MG63 (cell line): ENCODE data around the gene PDZRN4. TPM values are rescaled to one million over a fixed set of nuclear protein-coding genes. Genes with fewer than 3 reads are reported as not detected.

ENCODE experiments used
- DNase-seq: peaks from one replicate; pipeline ENCODE4 v3.0.0-alpha.2; 2020
- H3K27me3 ChIP-seq: fragments of 250-450 bp; sonication (Bioruptor Pico); 2 replicates; pipeline ENCODE4 v1.5.1; 2020; ENCODE audit warnings: mild to moderate bottlenecking, moderate library complexity
- H3K36me3 ChIP-seq: fragments of 250-450 bp; sonication (Bioruptor Pico); 2 replicates; pipeline ENCODE4 v1.5.1; 2020; ENCODE audit warnings: mild to moderate bottlenecking, moderate library complexity
- H3K4me3 ChIP-seq: fragments of 250-450 bp; sonication (Bioruptor Pico); 2 replicates; pipeline ENCODE4 v1.5.1; 2020; ENCODE audit warnings: mild to moderate bottlenecking, moderate library complexity
- H3K9me3 ChIP-seq: fragments of 250-450 bp; sonication (Bioruptor Pico); 2 replicates; pipeline ENCODE4 v1.5.1; 2020; ENCODE audit warnings: mild to moderate bottlenecking, moderate library complexity
- total RNA-seq: library from RNA; depleted of rRNA; stranded (reverse); fragments of >200 nt; shearing (Covaris generic); gene quantifications from 2 replicates; pipeline ENCODE4 v1.2.3, GENCODE V29; 2014; ENCODE audit warnings: low replicate concordance

Gene PDZRN4
- total RNA-seq, 1 experiment from 2014 or later = not detected

DNA sequence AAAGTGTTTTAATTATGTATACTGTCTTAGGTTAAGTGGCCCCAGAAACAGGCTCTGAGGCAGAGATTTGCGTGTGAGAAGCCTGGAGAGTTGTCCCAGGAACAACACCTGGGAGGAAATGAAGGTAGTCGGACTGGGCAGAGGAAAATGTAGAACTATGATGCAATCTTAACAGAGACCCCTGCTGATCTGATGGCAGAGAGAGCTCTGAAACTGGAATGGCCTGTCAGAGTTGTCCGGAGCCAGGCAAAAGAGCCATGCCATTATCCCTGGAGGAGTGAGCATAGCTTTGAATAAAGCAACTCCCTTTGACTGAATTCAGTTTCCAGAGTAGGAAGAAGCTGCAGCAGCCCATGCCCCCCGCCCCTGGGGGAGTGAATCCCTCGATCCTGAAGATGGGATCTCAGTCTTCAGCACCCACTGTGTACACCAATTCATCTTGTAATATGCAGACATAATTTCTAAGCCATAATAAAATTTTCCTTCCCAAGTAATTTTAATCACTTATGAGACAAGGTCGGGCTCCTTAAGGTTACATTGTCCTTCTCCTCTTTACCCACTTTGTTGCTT lies 264.8 kb downstream of the PDZRN4 start:
- no peak overlapping the region for H3K4me3 ChIP-seq
- DNase-seq = no peak
- no peaks in the 10 kb centered on the region for H3K36me3 ChIP-seq
- H3K27me3 ChIP-seq = no peaks in the 10 kb centered on the region
- H3K9me3 ChIP-seq = no peaks in the 10 kb centered on the region

GRCh38 chr12:41453409-41453808 lies 265.3 kb downstream of the PDZRN4 start:
- Histone ChIP-seq H3K27me3 (no peaks in the 10 kb centered on the region), H3K36me3 (no peaks in the 10 kb centered on the region), H3K9me3 (no peaks in the 10 kb centered on the region), H3K4me3 (no peak overlapping the region)
- DNase-seq = no peak

GRCh38 chr12:41459111-41459905 lies 271.2 kb downstream of the PDZRN4 start:
- Histone ChIP-seq H3K4me3 (no peak overlapping the region), H3K27me3 (no peaks in the 10 kb centered on the region), H3K36me3 (no peaks in the 10 kb centered on the region), H3K9me3 (no peaks in the 10 kb centered on the region)
- no peak for DNase-seq

GRCh38 chr12:41459906-41460214 lies 271.7 kb downstream of the PDZRN4 start:
- Histone ChIP-seq H3K27me3 (no peaks in the 10 kb centered on the region), H3K36me3 (no peaks in the 10 kb centered on the region), H3K4me3 (no peak overlapping the region), H3K9me3 (no peaks in the 10 kb centered on the region)
- DNase-seq = no peak

DNA sequence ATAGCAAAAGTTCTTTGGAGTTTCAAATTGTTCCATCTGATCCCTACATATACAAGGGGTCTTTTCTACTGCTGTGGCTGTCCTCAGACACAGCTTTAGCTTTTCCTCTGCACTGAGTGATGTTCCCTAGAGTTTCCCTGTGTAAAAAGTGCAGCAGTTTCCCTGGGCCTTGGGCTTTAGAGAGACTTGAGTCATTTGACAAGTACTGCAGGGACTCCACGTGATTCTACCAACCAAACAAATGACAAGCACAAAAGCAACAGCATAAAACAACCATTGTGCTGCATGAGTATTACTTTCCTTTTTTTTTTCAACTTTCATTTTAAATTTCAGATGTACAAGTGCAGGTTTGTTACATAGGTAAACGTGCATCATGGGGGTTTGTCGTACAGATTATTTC lies 272.8 kb downstream of the PDZRN4 start:
- no peaks in the 10 kb centered on the region for H3K36me3 ChIP-seq
- no peaks in the 10 kb centered on the region for H3K27me3 ChIP-seq
- no peak for DNase-seq
- H3K4me3 ChIP-seq = no peak overlapping the region
- H3K9me3 ChIP-seq = no peaks in the 10 kb centered on the region

GRCh38 chr12:41462312-41462711 lies 274.2 kb downstream of the PDZRN4 start:
- no peaks in the 10 kb centered on the region for H3K27me3 ChIP-seq

GRCh38 chr12:41465526-41465925 lies 277.4 kb downstream of the PDZRN4 start:
- Histone ChIP-seq H3K9me3 (no peaks in the 10 kb centered on the region), H3K27me3 (no peaks in the 10 kb centered on the region), H3K36me3 (no peaks in the 10 kb centered on the region), H3K4me3 (no peak overlapping the region)
- peak; percentile 2 for DNase-seq

More at GRCh38 chr12:41462312-41462711, 274.2 kb downstream of the PDZRN4 start:
- H3K9me3 ChIP-seq = no peaks in the 10 kb centered on the region
- H3K4me3 ChIP-seq = no peak overlapping the region
- no peaks in the 10 kb centered on the region for H3K36me3 ChIP-seq
- DNase-seq = no peak

DNA sequence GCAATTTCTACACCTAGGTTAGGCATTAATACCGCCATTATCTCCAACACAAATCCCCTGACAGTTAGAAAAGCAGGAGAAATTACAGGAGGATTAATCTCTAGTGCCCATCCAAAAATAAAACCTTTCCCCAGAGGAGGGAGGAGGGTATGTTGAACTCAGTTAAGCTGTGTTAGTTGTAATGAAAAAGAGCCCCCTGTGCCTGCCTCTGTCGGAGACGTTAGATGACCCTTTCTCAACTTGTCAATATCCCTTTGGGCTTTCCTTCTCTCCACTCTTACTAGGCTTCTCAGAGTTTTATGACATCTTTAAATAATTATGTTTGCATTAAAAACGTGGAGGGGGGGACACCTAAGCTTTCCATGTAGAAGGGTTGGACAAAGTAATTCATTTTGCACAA lies 278.2 kb downstream of the PDZRN4 start:
- no peak for DNase-seq
- Histone ChIP-seq H3K36me3 (no peaks in the 10 kb centered on the region), H3K4me3 (no peak overlapping the region), H3K9me3 (no peaks in the 10 kb centered on the region), H3K27me3 (no peaks in the 10 kb centered on the region)

- H3K4me3 ChIP-seq = no peak overlapping the region
- DNase-seq = no peak
Observed at GRCh38 chr12:41466802-41467201, 278.7 kb downstream of the PDZRN4 start.

DNA sequence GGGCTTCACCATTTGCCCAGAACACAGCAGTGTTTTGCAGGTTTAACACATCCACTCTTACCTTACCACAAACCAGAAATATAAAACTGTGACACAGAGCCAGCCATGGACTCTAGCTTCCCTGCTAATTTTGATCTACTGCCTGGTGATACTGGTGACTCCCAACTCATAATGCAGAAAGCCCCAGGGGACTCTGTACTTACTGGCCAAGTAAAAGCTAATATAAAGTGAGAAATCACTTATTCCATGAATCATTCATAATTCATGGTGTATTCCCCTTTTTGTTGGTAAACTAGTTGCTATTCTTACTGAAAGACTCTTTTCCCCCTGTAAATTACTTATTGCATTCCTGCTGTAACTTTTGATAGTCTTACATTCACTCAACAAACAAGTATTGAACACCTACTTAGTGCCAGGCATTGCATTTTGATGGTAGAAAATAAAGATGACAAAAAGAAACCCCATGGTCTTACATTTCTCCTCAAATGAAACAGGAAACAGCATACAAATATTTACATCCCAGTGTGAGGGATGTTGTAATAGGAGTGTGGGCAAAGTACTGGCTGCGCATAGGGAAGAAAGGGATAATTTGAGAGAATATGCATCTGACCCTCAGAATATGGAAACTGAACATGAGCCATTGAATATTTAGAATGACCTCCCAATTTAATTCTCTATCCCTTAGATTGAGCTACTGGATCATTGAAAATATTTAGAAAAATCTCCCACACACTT lies 279.6 kb downstream of the PDZRN4 start:
- no peaks in the 10 kb centered on the region for H3K36me3 ChIP-seq
- DNase-seq = no peak
- H3K27me3 ChIP-seq = no peaks in the 10 kb centered on the region
- H3K4me3 ChIP-seq = no peak overlapping the region
- no peaks in the 10 kb centered on the region for H3K9me3 ChIP-seq

More at GRCh38 chr12:41466802-41467201, 278.7 kb downstream of the PDZRN4 start:
- Histone ChIP-seq H3K36me3 (no peaks in the 10 kb centered on the region), H3K9me3 (no peaks in the 10 kb centered on the region), H3K27me3 (no peaks in the 10 kb centered on the region)

DNA sequence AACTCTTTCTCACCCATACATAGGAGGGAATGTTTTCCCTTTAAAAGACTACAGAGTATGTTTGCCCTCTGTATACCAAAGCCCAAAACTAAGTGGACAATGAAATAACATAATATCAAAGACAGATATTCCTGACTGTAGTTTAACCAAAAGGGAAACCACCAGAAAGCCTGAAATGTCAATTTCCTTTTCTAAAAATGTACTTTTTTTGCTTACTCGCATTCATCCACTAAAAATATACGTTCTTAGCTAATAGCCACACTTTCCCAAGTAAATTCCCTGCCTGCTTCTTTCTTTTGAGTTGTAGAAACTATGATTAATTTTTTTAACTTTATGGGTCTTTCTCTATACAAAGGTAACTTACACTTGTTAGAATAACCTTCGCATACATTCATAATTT lies 280.2 kb downstream of the PDZRN4 start:
- Histone ChIP-seq H3K36me3 (no peaks in the 10 kb centered on the region), H3K4me3 (no peak overlapping the region), H3K9me3 (no peaks in the 10 kb centered on the region), H3K27me3 (no peaks in the 10 kb centered on the region)
- no peak for DNase-seq

- Histone ChIP-seq H3K4me3 (no peak overlapping the region), H3K9me3 (no peaks in the 10 kb centered on the region), H3K27me3 (no peaks in the 10 kb centered on the region), H3K36me3 (no peaks in the 10 kb centered on the region)
- DNase-seq = no peak
Observed at GRCh38 chr12:41468756-41469155, 280.6 kb downstream of the PDZRN4 start.

DNA sequence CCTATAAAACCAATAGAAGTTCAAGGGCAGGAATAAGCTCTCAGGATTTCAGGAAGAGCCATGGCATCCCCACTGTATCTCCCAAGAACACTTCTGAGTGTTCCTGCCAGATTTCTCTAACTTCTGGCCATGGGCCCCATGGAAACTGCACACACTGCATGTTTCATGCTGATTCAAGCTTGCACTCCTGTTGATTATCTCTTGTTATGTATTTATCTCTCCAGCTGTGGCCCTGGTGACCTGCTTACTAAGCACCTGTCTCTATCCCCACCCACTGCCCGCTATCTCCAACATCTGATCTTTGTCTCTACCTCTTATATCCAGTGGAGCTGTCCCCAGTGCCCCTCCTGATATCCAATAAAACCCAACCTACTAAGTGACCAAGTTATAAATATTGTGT lies 285.3 kb downstream of the PDZRN4 start:
- Histone ChIP-seq H3K36me3 (no peaks in the 10 kb centered on the region), H3K4me3 (no peak overlapping the region), H3K9me3 (no peaks in the 10 kb centered on the region), H3K27me3 (no peaks in the 10 kb centered on the region; the same call in none of the 2 replicates)
- no peak for DNase-seq

DNA sequence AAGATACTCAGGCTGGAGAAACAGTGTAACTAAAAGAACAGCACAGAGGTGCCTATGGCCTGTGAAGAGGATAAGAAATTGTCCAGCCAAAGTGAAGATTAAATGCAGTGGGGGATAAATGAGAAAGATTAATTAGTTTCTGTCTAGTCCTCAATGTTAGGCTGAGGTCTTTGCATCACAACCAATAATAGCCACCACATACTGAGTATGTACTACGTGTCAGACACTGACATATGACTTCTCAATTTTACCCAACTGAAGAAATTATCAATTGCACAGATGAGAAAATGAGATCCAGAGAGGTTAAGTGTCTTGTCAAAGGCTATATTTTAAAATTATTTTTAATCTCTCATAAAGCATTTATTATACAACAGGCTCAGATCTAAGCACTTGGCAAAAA lies 285.9 kb downstream of the PDZRN4 start:
- no peaks in the 10 kb centered on the region for H3K9me3 ChIP-seq
- no peak for DNase-seq
- no peak overlapping the region for H3K4me3 ChIP-seq
- H3K36me3 ChIP-seq = no peaks in the 10 kb centered on the region
- H3K27me3 ChIP-seq = no peaks in the 10 kb centered on the region; the same call in none of the 2 replicates

DNA sequence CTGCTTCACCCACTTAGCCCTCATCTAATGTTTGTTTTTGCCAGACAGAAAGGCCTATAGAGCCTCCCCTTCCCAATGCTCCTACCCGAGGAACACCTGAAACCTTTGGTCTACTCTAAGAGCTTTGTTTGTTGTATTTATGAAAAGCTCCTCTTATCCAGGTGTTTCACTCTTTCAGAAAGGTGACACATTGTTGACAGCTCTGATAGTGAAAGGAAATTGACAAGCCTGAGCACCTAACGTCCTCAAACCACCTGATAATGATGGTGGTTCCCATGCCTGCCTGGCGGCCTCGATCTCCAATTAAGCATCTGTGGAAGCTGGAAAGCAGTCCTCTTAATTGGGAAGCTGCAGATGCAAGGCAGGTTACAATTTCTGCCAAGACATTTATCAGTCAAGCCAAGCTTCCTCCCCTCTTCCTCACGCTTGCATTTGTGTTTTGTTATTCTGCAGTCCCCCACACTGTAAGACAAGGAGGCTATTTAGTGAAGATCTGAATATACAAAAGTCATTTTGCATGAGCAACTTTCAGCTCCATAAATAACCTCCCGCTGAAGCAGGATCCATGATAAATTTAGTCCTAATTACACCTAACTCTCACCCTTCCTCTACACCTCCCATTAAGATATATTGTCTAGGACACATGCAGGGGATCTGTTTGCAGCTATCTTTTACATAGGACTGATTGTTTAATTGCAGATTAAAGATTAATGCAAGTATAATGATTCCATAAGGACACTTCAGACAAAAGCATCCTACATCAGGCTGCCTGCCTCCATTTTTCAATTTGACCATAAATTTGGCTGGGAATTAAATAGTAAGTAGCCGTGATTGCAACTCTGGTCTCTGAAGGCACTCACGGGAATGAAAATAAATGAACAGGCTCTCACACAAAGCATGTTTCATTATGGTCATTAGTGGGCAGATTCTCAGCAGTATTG lies 288.6 kb downstream of the PDZRN4 start:
- no peaks in the 10 kb centered on the region for H3K36me3 ChIP-seq
- H3K4me3 ChIP-seq = no peak overlapping the region
- no peaks in the 10 kb centered on the region for H3K9me3 ChIP-seq
- no peak for DNase-seq
- H3K27me3 ChIP-seq = no peaks in the 10 kb centered on the region; the same call in none of the 2 replicates

DNA sequence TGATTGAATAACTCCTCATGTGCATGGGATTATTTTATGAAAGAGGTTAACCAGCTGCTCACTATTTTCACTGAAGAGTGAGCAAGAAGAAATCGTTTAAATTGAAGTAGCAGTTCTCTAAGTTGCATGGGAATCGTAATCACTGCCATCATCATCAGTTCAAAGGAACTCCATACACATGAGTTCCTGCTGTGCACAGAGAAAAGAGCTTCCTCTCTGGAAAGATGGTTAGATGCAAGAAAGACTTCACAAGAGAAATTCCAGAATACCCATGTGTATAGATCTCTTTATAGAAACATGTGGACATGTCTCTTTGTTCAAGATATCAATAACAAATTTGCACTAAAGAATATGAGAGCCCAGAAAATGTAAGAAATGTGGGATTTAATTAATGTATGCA lies 291.3 kb downstream of the PDZRN4 start:
- no peak for DNase-seq
- Histone ChIP-seq H3K27me3 (no peaks in the 10 kb centered on the region; the same call in 1 of the 2 replicates), H3K36me3 (no peaks in the 10 kb centered on the region), H3K9me3 (no peaks in the 10 kb centered on the region), H3K4me3 (no peak overlapping the region)

DNA sequence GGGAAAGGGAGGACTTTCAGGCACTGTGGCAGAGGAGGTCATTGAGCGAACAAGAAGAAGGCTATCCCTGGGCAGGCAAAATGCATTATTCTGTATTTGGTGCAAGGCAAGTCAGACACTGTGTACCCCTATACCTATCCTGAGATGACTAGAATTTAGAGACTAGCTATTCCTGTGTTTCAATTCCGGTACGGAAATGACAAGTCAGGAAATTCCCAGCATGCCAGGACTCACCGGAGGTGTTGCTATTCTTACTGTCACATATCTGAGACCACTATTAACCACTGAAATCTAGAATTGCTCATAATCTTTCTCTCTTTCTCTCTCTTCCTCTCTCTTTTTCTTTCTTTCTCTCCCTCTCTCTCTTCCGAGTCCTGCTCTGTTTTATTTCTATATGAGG lies 297.1 kb downstream of the PDZRN4 start:
- no peaks in the 10 kb centered on the region for H3K27me3 ChIP-seq
- H3K4me3 ChIP-seq = no peak overlapping the region
- H3K36me3 ChIP-seq = no peaks in the 10 kb centered on the region
- DNase-seq = no peak
- H3K9me3 ChIP-seq = no peaks in the 10 kb centered on the region
